MCF 10A (cell line): ENCODE results near the gene INTS1. TPM values are rescaled to one million over a fixed set of nuclear protein-coding genes. Genes with fewer than 3 reads are reported as not detected.

ENCODE experiments used
- BruUV-seq: library from RNA; stranded (reverse); fragments of 400-500 nt; replicated peaks from 2 replicates; lab custom pipeline; 2021; lab: Mats Ljungman, UMichigan
- CTCF ChIA-PET: fragments of 300-600 bp; sonication (Branson Sonifier 250); formaldehyde crosslinking; extraction: SDS; loops from one replicate; lab custom pipeline; 2021; ENCODE audit warnings: antibody characterized with exemption, inconsistent platforms; lab: Yijun Ruan, JAX
- POLR2A ChIA-PET: fragments of 300-600, 350-650 bp; sonication (Branson Sonifier 250); formaldehyde crosslinking; extraction: SDS; loops from one replicate; lab custom pipeline; 2020; ENCODE audit warnings: antibody characterized with exemption, inconsistent platforms; lab: Yijun Ruan, JAX
- DNase-seq: peaks from one replicate; pipeline ENCODE4 v3.0.0-alpha.2; 2018; ENCODE audit not compliant: unreplicated experiment
- H3K27ac Mint-ChIP-seq: one replicate; pipeline ENCODE4 v1.8.0; 2022; ENCODE audit warnings: mild to moderate bottlenecking, low read depth, mixed read lengths; ENCODE audit not compliant: unreplicated experiment
- H3K27me3 Mint-ChIP-seq: one replicate; pipeline ENCODE4 v1.8.0; 2022; ENCODE audit warnings: mixed read lengths; ENCODE audit not compliant: insufficient read depth, unreplicated experiment
- H3K36me3 Mint-ChIP-seq: one replicate; pipeline ENCODE4 v1.8.0; 2022; ENCODE audit warnings: mild to moderate bottlenecking, moderate library complexity, mixed read lengths; ENCODE audit not compliant: insufficient read depth, unreplicated experiment
- H3K4me1 Mint-ChIP-seq: one replicate; pipeline ENCODE4 v1.8.0; 2022; ENCODE audit warnings: mixed read lengths; ENCODE audit not compliant: insufficient read depth, unreplicated experiment
- H3K4me3 Mint-ChIP-seq: one replicate; pipeline ENCODE4 v1.8.0; 2022; ENCODE audit warnings: mild to moderate bottlenecking, moderate library complexity, mixed read lengths; ENCODE audit not compliant: unreplicated experiment
- H3K9me3 Mint-ChIP-seq: one replicate; pipeline ENCODE4 v1.8.0; 2022; ENCODE audit warnings: mixed read lengths; ENCODE audit not compliant: unreplicated experiment
- CTCF ChIP-seq: fragments of 200-600 bp; IDR thresholded peaks from one replicate; pipeline ENCODE4 v1.8.0; 2022; ENCODE audit warnings: antibody characterized with exemption, mild to moderate bottlenecking; ENCODE audit not compliant: unreplicated experiment
- intact Hi-C: fragments of 100-400 bp; cut with micrococcal nuclease; formaldehyde crosslinking; loops from 2 replicates; pipeline ENCODE4 v1.14.1; 2022
- total RNA-seq: library from RNA; stranded (reverse); gene quantifications from 2 replicates; pipeline ENCODE4 v1.2.3, GENCODE V29; 2022

Gene INTS1
- total RNA-seq, 1 experiment from 2014 or later: 86.3 TPM

- no peak for TF ChIP-seq CTCF
- H3K9me3 Mint-ChIP-seq: no peaks in the 10 kb centered on the region
- no peak for DNase-seq
- ChIA-PET POLR2A (no interaction called here), CTCF (interaction anchor here (0.6 to 0.8 kb wide), 3 partner anchors 483 to 909 kb away, joined by 3 read pairs; no protein-coding TSS in a partner anchor)
- intact Hi-C loops: no loop called here
- no peak overlapping the region for H3K27ac Mint-ChIP-seq
- peaks cover 11% of the 10 kb centered on the region for H3K36me3 Mint-ChIP-seq
- H3K4me1 Mint-ChIP-seq: no peaks in the 10 kb centered on the region
- no peak overlapping the region for H3K4me3 Mint-ChIP-seq
- no peaks in the 10 kb centered on the region for H3K27me3 Mint-ChIP-seq
- BruUV-seq: no TSS peak
Observed at GRCh38 chr7:1438821-1439220, 65.4 kb downstream of the INTS1 start.

GRCh38 chr7:1438208-1438607 lies 66.0 kb downstream of the INTS1 start:
- no TSS peak for BruUV-seq

GRCh38 chr7:1437155-1437880 lies 66.9 kb downstream of the INTS1 start:
- CTCF ChIA-PET: no interaction called here
- Mint-ChIP-seq H3K27me3 (no peaks in the 10 kb centered on the region), H3K4me3 (no peak overlapping the region), H3K27ac (no peak overlapping the region), H3K36me3 (peaks cover 18% of the 10 kb centered on the region), H3K9me3 (no peaks in the 10 kb centered on the region), H3K4me1 (peaks cover 3% of the 10 kb centered on the region)
- no peak for DNase-seq
- POLR2A ChIA-PET: no interaction called here
- BruUV-seq: no TSS peak
- intact Hi-C loops: no loop called here
- TF ChIP-seq CTCF: no peak

More at GRCh38 chr7:1438208-1438607, 66.0 kb downstream of the INTS1 start:
- Mint-ChIP-seq H3K36me3 (peaks cover 11% of the 10 kb centered on the region), H3K27ac (no peak overlapping the region), H3K9me3 (no peaks in the 10 kb centered on the region), H3K4me1 (no peaks in the 10 kb centered on the region), H3K27me3 (no peaks in the 10 kb centered on the region), H3K4me3 (no peak overlapping the region)
- CTCF ChIA-PET: interaction anchor here (0.6 to 0.8 kb wide), 2 partner anchors 483 to 910 kb away, joined by 3 read pairs; no protein-coding TSS in a partner anchor
- intact Hi-C loops: no loop called here
- POLR2A ChIA-PET: no interaction called here
- TF ChIP-seq CTCF: no peak
- no peak for DNase-seq

GRCh38 chr7:1436608-1437007 lies 67.6 kb downstream of the INTS1 start:
- CTCF ChIA-PET: no interaction called here

More at GRCh38 chr7:1436608-1437007, 67.6 kb downstream of the INTS1 start:
- intact Hi-C loops: no loop called here
- POLR2A ChIA-PET: no interaction called here
- Mint-ChIP-seq H3K9me3 (no peaks in the 10 kb centered on the region), H3K4me3 (no peak overlapping the region), H3K36me3 (peaks cover 18% of the 10 kb centered on the region), H3K4me1 (peaks cover 6% of the 10 kb centered on the region), H3K27ac (no peak overlapping the region), H3K27me3 (no peaks in the 10 kb centered on the region)
- no TSS peak for BruUV-seq
- TF ChIP-seq CTCF: no peak
- no peak for DNase-seq
